ENCODE data around the gene FSD1. TPM values are rescaled to one million over a fixed set of nuclear protein-coding genes. Genes with fewer than 3 reads are reported as not detected.
"Not testable (repeated sequence)": the region's sequence is repeated elsewhere in the genome, so short reads cannot be mapped to it uniquely, and the experiment has no call there.

Gene FSD1
- total RNA-seq, 1 donor from 2014 or later = 48.3 TPM

DNA sequence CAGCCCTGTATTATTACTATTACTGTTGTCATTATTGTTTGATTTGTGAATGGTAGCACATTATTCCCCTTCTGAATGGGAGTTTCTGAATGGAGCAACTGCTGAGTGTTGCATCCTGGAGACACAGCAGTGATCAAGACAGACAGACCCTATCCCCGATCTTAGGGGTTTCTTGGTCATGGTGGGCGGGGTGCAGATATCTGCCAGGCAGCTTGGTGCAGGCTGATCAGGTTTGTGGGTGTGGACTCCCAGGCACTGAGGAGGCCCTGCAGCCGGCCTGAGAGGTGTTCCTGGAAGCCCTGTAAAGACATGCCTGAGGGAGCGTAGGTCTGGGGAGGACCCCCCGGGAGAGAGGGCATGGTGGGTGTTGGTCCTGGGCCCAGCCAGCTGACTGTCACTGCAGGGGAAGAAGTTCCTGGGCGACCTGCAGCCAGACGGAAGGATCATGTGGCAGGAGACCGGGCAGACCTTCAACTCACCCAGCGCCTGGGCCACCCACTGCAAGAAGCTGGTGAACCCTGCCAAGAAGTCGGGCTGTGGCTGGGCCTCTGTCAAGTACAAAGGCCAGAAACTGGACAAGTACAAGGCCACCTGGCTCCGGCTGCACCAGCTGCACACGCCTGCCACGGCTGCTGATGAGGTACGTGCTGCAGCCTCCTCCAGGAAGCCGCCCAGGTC, 41.1 kb downstream of the FSD1 start:
- Mint-ChIP-seq H3K27me3 (ENCODE audit: insufficient read depth, low read depth) (peaks cover 11% of the 10 kb centered on the region), H3K4me3 (peak overlapping the region; percentile 79), H3K9me3 (no peaks in the 10 kb centered on the region), H3K4me1 (peaks cover 10% of the 10 kb centered on the region), H3K36me3 (peaks cover 15% of the 10 kb centered on the region), H3K27ac (peak overlapping the region; percentile 46)
- no peaks in the 10 kb centered on the region for H3K27me3 ChIP-seq
- TF ChIP-seq EZH2phosphoT487 (IDR thresholded peaks at IDR 0.05) = no peak
- no peak for TF ChIP-seq EZH2 (IDR thresholded peaks at IDR 0.05)
- no peak for TF ChIP-seq CTCF (IDR thresholded peaks at IDR 0.05)
- peaks cover 14% of the 10 kb centered on the region for H3K79me2 ChIP-seq (ENCODE audit: low read depth)
- peaks cover 10% of the 10 kb centered on the region for H3K4me1 ChIP-seq
- DNase-seq (ENCODE audit: low spot score) = no peak
- H3F3A ChIP-seq (ENCODE audit: low read depth) = peaks cover 17% of the 10 kb centered on the region
- no peak overlapping the region for H3K9ac ChIP-seq
- no peaks in the 10 kb centered on the region for H3K9me3 ChIP-seq (ENCODE audit: low read depth)
- no peaks in the 10 kb centered on the region for H3K36me3 ChIP-seq
- no peak overlapping the region for H2AFZ ChIP-seq (replicated peaks)
- H3K27ac ChIP-seq = no peak overlapping the region
- peaks cover 15% of the 10 kb centered on the region for H4K20me1 ChIP-seq (ENCODE audit: low read depth)
- H3K4me2 ChIP-seq = no peak overlapping the region
- H3K4me3 ChIP-seq = no peak overlapping the region

- no peak for DNase-seq (ENCODE audit: low spot score)
- Mint-ChIP-seq H3K4me3 (peak overlapping the region; percentile 6), H3K27ac (peak overlapping the region; percentile 57), H3K4me1 (peaks cover 10% of the 10 kb centered on the region), H3K9me3 (no peaks in the 10 kb centered on the region), H3K27me3 (ENCODE audit: insufficient read depth, low read depth) (peaks cover 11% of the 10 kb centered on the region), H3K36me3 (peaks cover 16% of the 10 kb centered on the region)
- no peaks in the 10 kb centered on the region for H3K27me3 ChIP-seq
- peaks cover 13% of the 10 kb centered on the region for H3F3A ChIP-seq (ENCODE audit: low read depth)
- no peaks in the 10 kb centered on the region for H3K9me3 ChIP-seq (ENCODE audit: low read depth)
- no peak overlapping the region for H3K27ac ChIP-seq
- no peak overlapping the region for H3K9ac ChIP-seq
- H3K36me3 ChIP-seq = no peaks in the 10 kb centered on the region
- peaks cover 10% of the 10 kb centered on the region for H3K4me1 ChIP-seq
- TF ChIP-seq EZH2phosphoT487 (IDR thresholded peaks at IDR 0.05) = no peak
- no peak for TF ChIP-seq CTCF (IDR thresholded peaks at IDR 0.05)
- no peak for TF ChIP-seq EZH2 (IDR thresholded peaks at IDR 0.05)
- peaks cover 15% of the 10 kb centered on the region for H4K20me1 ChIP-seq (ENCODE audit: low read depth)
- H2AFZ ChIP-seq (replicated peaks) = no peak overlapping the region
- H3K4me3 ChIP-seq = no peak overlapping the region
- H3K4me2 ChIP-seq = no peak overlapping the region
- peaks cover 14% of the 10 kb centered on the region for H3K79me2 ChIP-seq (ENCODE audit: low read depth)
Measured at GRCh38 chr19:4346020-4346383, 41.6 kb downstream of the FSD1 start.

DNA sequence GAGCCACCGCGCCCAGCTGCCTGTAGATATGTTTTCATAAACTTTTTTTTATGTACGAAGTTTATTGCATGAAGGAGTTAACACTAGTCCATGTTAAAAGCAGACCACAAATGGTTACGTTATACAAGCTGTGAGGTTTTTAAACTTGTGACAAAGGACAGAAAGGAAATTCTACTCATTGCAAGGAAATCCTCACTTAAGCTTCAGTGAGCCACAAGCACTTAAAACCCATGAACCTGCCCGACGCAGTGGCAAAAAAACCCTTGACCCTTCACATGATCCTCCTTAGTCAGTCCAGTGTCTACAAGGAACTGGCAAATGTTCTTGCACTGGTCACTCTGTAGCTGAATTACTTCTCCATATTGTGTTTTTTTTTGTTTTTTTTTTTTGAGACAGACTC, 43.1 kb downstream of the FSD1 start:
- H3K36me3 Mint-ChIP-seq = peaks cover 16% of the 10 kb centered on the region
- H3K79me2 ChIP-seq (ENCODE audit: low read depth) = peaks cover 14% of the 10 kb centered on the region
- H3K9me3 Mint-ChIP-seq = no peaks in the 10 kb centered on the region
- no peak overlapping the region for H2AFZ ChIP-seq (replicated peaks)
- no peaks in the 10 kb centered on the region for H3K27me3 ChIP-seq
- H3K27ac Mint-ChIP-seq = no peak overlapping the region
- H3K4me1 Mint-ChIP-seq = peaks cover 6% of the 10 kb centered on the region
- no peak overlapping the region for H3K4me3 Mint-ChIP-seq
- H3K4me2 ChIP-seq = no peak overlapping the region
- H3K27me3 Mint-ChIP-seq (ENCODE audit: insufficient read depth, low read depth) = peaks cover 11% of the 10 kb centered on the region
- no peaks in the 10 kb centered on the region for H3K9me3 ChIP-seq (ENCODE audit: low read depth)
- DNase-seq (ENCODE audit: low spot score) = no peak
- no peak overlapping the region for H3K27ac ChIP-seq
- H4K20me1 ChIP-seq (ENCODE audit: low read depth) = peaks cover 15% of the 10 kb centered on the region
- peaks cover 6% of the 10 kb centered on the region for H3K4me1 ChIP-seq
- H3K36me3 ChIP-seq = no peaks in the 10 kb centered on the region
- H3F3A ChIP-seq (ENCODE audit: low read depth) = peaks cover 9% of the 10 kb centered on the region
- H3K9ac ChIP-seq = no peak overlapping the region
- TF ChIP-seq EZH2phosphoT487 (IDR thresholded peaks at IDR 0.05) (no peak), CTCF (IDR thresholded peaks at IDR 0.05) (no peak), EZH2 (IDR thresholded peaks at IDR 0.05) (no peak)
- no peak overlapping the region for H3K4me3 ChIP-seq

DNA sequence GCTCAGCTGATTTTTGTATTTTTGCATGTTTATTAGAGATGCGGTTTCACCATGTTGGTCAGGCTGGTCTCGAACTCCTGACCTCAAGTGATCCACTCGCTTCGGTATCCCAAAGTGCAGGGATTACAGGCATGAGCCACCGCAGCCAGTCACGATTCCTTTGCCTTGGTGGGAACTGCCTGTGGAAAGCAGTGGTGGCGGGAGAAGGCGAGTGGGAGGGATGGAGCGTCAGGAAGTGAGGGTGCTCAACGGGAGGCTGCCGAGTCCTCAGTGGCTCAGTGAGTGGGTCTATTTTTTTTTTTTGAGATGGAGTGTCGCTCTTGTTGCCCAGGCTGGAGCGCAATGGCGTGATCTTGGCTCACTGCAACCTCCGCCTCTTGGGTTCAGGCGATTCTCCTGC, 44.8 kb downstream of the FSD1 start:
- H3K4me3 Mint-ChIP-seq; H3K36me3 ChIP-seq; H3K9me3 Mint-ChIP-seq; DNase-seq (ENCODE audit: low spot score); H3K27me3 Mint-ChIP-seq (ENCODE audit: insufficient read depth, low read depth); H3K27ac ChIP-seq; H3F3A ChIP-seq (ENCODE audit: low read depth); H2AFZ ChIP-seq (replicated peaks); H3K4me1 ChIP-seq; H3K4me3 ChIP-seq; H3K79me2 ChIP-seq (ENCODE audit: low read depth); H3K27ac Mint-ChIP-seq; H3K27me3 ChIP-seq; H3K4me1 Mint-ChIP-seq; H3K4me2 ChIP-seq; H3K9ac ChIP-seq; H3K9me3 ChIP-seq (ENCODE audit: low read depth): not testable (repeated sequence)
- H4K20me1 ChIP-seq (ENCODE audit: low read depth) = peaks cover 11% of the 10 kb centered on the region
- peaks cover 18% of the 10 kb centered on the region for H3K36me3 Mint-ChIP-seq
